22Rv1 (cell line): Measurements from ENCODE around the gene DAG1.

Source experiments
- ZFX ChIP-seq: fragments of 450-650 bp; IDR thresholded peaks from 2 replicates; pipeline ENCODE4 v1.6.1; 2017; ENCODE audit warnings: antibody characterized with exemption, borderline replicate concordance
- TF ChIP-seq, protein P1 (sequence below): fragments of 450-650 bp; IDR thresholded peaks from 2 replicates; pipeline ENCODE4 v1.5.1; 2017; ENCODE audit warnings: mild to moderate bottlenecking

DNA sequence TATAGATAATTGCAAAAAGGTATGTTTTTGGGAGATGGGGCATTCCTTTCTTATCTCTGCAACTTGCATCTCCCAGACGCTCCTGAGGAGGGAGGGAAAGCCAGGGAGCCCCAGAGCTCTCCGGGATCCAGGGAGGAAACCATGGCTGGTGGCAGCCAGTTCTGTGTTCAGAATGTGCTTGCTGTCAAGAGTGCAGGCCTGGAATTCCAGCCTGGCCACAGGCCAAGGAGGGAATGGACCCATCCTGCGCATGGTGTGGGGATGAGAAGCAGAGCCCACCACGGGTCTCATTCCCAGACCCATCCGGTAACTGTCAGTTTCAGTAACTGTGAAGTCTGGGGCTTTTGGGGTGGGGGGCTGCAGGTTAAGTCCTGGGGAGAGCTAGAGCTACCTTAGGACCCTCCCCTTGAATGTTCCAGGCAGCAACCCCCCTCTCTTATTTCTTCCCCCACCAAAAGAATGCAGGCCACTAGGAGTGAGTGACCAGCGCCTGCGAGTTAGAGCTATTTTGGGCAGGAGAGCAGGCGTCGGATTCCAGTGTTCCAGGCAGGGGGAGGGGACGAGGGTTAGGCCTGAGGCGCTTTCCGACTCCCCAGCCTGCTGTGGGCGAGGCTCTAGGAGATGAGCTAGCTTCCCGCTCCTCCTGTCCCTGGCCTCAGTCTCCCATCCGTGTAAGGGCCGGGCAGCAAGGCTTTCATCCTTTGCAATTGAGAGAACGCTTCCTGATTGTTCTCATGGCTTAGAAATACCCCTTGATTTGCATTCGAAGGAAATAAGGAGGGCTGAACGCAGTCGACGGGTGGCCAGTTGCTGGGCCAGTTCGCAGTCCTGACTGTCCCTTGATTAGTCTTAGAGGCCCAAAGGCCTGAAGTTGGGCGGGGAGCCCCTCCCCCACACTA, 781 bp upstream of the DAG1 start:
- TF ChIP-seq, protein P1, sequence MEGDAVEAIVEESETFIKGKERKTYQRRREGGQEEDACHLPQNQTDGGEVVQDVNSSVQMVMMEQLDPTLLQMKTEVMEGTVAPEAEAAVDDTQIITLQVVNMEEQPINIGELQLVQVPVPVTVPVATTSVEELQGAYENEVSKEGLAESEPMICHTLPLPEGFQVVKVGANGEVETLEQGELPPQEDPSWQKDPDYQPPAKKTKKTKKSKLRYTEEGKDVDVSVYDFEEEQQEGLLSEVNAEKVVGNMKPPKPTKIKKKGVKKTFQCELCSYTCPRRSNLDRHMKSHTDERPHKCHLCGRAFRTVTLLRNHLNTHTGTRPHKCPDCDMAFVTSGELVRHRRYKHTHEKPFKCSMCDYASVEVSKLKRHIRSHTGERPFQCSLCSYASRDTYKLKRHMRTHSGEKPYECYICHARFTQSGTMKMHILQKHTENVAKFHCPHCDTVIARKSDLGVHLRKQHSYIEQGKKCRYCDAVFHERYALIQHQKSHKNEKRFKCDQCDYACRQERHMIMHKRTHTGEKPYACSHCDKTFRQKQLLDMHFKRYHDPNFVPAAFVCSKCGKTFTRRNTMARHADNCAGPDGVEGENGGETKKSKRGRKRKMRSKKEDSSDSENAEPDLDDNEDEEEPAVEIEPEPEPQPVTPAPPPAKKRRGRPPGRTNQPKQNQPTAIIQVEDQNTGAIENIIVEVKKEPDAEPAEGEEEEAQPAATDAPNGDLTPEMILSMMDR: no peak
- TF ChIP-seq ZFX: no peak
